Epithelial cell of esophagus (primary cell): ENCODE data around the gene MED31.
A peak's percentile ranks its signal among the peaks of the same experiment; 100 is the strongest.

ENCODE experiments used
- DNase-seq: peaks from one replicate; pipeline ENCODE4 v3.0.0; 2010; ENCODE audit warnings: low read depth
- H3K4me3 ChIP-seq: 2 replicates; pipeline ENCODE4 v1.5.1; 2011; ENCODE audit warnings: mild to moderate bottlenecking, low read length, control low read depth
- CTCF ChIP-seq: IDR thresholded peaks from 2 replicates; pipeline ENCODE4 v1.5.1; 2011; ENCODE audit warnings: low read depth, mild to moderate bottlenecking, low read length, control low read depth, inconsistent platforms; ENCODE audit not compliant: insufficient read depth; ENCODE audit errors: missing control alignments

MED31 gene

GRCh38 chr17:6654841-6655731 is 3.7 kb upstream of the MED31 start:
- peak overlapping the region; percentile 44 for H3K4me3 ChIP-seq

GRCh38 chr17:6651919-6652452 is 581 bp upstream of the MED31 start:
- H3K4me3 ChIP-seq = peak overlapping the region; percentile 100
- DNase-seq = no peak
- TF ChIP-seq CTCF = no peak

More at GRCh38 chr17:6654841-6655731, 3.7 kb upstream of the MED31 start:
- peak; percentile 92 for DNase-seq
- TF ChIP-seq CTCF = peak; percentile 26

GRCh38 chr17:6648181-6648580 is 3.2 kb downstream of the MED31 start:
- peak; percentile 77 for TF ChIP-seq CTCF
- H3K4me3 ChIP-seq = no peak overlapping the region
- peak; percentile 60 for DNase-seq

GRCh38 chr17:6643451-6644125 is 7.8 kb downstream of the MED31 start:
- peak; percentile 86 for DNase-seq
- peak overlapping the region; percentile 4 for H3K4me3 ChIP-seq

GRCh38 chr17:6642592-6642991 is 8.8 kb downstream of the MED31 start:
- TF ChIP-seq CTCF = no peak
- DNase-seq = peak; percentile 87
- peak overlapping the region; percentile 96 for H3K4me3 ChIP-seq

More at GRCh38 chr17:6643451-6644125, 7.8 kb downstream of the MED31 start:
- no peak for TF ChIP-seq CTCF

- peak; percentile 36 for DNase-seq
- no peak for TF ChIP-seq CTCF
- peak overlapping the region; percentile 96 for H3K4me3 ChIP-seq
These were observed 10.1 kb downstream of the MED31 start for GRCh38 chr17:6641247-6641863.
